HG02938 (cell line): ENCODE measurements around the gene VAPB.
A peak's percentile ranks its signal among the peaks of the same experiment; 100 is the strongest.

ENCODE experiments used
- ATAC-seq: cut with Tn5 transposase; IDR thresholded peaks from one replicate; pipeline ENCODE4 v1.9.1; 2021; ENCODE audit warnings: mild to moderate bottlenecking, moderate library complexity; ENCODE audit not compliant: unreplicated experiment

The VAPB gene

DNA sequence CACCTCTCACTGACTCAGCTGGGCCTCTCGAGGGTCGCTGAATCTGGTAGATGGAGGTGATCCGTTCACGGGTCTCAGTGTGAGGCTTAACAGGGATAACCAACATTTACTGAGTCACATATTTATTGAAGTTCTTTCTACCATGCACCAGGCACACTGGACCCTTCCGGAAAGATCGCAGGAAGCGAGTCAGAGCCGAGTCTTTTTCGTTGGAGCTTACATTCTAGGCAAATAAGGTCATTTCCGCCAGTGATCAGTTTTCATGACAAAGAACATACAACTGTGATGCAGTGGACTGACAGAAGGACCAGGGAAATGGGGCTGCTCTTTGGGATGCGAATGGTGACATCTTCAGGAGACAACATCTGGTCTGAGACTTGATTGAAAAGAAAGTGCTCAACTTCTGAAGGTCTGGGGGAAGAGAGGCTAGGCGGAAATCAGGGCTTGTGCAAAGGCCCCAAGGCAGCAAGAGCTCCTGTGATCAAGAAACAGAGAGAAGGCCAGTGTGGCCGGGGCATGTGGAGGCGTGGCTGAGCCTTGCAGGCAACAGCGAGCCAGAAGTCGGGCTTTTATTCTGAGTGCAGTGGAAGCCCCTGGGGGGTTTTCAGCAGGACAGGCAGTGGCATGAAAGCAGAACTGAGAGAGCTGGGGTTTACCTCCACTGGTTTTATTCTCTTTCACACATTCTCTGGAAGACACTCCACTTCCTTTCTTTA is 69.5 kb downstream of the VAPB start:
- peak; percentile 98 for ATAC-seq

DNA sequence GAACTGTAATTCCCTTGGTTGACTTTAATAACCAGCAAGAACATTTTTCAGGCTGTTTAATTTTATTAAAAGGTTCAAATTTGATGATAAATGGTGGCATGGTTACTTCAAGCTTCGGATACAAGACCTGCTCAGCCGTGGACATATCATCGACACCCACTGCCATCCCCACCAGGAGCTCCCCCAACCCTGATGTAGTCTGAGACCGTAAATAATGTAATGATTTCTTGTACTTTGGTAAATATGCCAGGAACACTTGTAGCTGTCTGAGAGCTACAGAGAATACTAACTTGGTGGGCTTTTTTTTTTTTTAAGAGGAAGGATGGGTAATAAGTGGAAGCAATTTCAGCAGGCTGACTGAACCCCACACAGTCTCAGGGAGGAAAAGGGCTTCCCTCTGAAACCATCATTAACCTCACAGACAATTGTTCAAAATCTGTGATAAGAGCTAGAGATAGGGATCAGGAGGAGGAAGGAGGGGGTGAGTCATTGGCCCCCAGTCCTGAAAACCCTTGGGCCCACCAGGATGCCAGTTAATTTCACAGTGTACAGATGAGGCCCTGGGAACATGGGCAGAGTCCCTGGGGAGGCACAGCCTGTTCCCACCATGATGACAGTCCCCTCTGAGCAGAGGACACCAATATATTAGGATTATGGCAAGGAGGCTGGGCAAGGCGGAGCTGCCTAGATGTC is 70.2 kb downstream of the VAPB start:
- ATAC-seq, result peak; percentile 13

DNA sequence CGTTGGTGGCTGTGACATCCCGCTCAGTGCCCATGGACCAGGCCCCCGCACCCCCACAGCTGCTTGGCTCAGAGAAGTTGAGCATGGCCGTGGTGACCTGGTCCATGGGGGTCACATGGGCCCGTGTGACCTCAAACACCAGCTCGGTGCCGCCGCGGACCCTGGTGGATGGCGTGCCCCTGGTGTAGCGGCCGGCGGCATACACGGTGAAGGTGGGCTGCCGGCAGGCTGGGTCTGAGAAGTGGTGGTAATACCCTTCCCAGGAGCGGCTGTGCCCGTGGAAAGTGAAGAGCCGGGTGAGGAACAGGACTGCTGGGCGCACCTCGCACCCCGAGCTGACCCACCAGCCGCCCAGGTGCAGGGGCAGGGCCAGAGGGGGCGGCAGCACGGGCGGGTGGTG is 72.1 kb downstream of the VAPB start:
- no peak for ATAC-seq

DNA sequence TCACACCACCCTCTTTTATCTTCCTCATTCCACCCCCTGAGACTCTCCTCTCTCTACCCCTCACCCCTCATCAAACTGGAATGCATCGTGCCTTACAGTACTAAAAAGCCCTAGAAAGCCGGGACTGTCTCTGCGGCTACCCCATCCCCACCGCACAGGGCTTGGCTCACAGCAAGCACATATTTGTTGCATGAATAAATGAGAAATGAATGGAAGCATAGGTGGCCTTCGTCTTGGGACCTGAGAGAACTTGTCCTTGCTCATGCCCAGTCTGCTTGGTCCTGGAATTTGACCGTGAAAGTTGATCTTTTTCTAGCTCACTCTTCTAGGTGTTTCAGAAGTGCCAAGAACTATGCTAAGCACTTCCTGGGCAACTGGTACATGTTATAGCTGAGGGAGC is 72.9 kb downstream of the VAPB start:
- no peak for ATAC-seq

DNA sequence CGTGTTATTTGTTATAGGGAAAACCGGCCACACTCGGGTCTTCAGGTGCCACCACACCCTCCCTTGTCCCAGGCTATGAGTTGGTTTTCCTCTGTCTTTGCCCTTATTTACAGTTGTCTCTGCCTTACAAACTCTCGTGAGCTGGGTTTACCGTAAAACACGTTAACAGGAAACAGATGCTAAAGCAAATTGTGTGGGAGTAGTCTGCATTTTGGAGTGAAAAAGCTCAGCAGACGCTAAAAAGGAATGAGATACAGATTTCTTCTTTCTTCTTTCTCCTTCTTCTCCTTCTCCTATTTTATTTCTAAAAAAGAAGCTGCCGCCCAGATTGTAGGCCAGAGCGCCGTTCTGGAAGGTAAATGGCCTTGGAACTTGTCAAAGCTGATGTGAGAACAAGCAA is 74.2 kb downstream of the VAPB start:
- ATAC-seq, result no peak

DNA sequence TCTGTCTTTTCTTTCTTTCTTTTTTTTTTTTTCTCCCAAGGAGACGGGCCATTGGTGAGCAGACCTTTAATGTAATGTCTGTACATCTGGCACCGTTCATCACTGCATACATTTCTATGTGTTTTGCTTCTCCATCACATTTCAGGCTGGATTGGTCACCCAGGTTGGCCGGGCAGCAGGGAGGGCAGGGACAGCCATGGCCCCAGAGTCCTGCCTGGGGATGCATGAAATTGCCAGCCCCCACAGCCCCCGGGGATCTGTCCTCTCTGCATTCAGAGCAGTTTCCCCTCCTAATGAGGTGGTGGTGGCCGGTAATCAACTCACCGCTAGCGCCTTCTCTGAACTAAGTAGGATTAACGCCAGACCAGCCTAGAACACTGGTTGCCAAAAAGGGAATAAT is 75.8 kb downstream of the VAPB start:
- no peak for ATAC-seq

DNA sequence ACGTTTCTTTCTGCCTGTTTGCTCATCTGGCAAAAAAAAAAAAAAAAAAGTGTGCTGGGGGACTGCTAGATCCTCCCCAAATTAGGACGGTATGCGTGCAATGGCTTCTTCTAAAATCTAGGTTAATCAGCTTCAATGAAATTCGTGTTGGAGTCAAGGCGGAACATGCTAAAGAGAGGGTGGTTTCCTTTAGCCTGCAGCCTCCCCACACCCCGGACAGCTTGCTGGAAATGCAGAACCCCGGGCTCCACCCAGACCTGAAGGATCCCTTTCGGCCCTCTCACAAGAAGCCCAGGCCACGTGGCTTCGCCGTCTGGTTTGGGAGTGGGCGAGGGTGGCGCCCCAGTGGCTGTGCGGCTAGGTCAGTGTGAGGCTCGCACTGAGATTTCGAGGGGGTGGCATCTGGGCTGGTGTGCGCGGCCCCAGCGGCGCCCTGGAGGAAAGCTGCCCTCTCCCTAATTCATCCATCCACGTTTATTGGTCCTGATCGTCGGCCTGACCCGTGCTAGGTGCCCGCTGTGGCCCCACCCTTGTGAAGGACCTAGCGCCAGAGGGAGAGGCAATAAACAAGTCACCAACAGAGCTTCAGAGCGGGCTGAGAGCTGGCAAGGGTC is 77.2 kb downstream of the VAPB start:
- no peak for ATAC-seq

DNA sequence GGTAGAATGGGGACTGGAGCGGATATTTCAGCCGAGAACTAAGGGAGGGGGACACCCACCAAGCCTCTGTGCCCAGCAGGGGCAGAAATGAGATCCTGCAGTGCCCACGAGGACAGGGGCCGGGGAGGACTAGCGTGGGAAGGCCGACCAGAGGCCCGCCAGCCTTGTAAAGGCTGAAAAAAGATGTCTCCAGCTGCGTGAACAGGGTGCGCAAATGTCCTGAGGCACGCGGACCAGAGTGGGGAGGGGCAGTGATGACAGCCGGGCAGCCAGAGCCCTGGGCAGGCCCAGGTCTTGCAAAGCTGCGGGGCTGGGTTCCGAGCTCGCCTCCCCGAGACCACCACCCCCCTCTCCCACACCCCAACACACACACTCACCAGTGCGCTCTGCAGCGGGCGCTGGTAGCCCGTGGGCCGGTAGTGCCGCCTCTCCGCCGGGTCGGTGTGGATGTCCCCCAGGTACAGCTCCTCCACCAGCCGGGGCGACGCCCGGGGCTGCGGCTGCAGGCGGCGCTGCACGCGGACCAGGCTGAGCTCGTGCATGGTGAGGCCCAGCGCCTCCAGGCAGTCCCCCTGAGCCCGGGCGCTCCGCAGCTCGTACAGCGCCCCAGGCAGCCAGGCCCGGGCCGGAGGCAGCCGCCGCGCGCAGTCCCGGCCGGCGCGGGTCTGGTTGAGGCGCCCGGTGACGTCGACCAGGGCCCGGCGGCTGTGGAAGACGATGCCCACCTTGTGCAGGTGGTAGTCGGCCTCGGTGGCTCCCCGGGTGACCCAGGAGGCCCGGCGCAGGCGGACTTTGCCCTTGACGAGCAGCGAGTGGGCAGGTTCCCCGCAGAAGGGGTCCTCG is 77.9 kb downstream of the VAPB start:
- no peak for ATAC-seq

DNA sequence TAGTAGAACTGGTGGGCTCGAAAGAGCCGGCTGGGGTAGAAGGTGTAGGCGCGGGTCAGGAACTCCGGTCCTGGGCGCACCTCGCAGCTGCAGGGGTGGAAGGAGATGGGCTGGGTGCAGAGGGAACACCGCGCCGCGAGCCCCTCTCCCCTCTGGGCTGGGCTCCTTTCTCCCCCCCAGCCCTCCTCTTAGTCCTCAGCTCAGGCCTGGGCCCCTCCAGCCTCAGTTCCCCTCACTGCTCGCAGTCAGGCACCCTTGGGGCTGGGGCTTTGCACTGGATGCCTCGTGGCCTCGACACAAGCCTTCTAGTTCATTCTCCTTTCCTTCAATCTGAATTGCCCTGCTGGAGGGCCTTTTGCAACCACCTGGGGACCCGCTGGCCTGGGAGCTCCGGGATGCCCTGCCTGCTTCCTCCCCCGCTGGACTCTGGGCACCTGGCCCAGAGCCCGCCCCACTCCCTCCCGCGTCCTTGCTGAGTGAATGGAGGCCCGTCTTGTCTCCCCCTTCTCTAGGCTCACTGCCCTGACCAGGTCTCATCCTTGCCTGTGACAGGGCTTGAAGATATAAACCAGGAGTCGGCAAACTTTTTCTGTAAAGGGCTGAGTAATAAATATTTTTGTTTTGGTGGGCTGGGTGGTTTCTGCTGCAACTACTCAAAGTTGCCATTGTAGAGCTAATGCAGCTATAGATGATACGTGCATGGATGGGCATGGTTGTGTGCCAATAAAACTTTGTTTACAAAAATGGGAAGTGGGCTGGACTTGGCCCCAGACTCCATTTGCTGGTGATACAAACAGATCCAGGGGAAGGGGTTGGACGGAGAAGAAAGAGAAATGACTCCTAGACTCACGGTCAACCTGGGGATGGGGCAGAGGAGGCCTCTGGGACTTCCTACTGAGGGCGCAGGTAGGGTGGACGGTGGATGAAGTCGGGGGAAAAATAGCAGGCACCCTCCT is 78.8 kb downstream of the VAPB start:
- no peak for ATAC-seq

DNA sequence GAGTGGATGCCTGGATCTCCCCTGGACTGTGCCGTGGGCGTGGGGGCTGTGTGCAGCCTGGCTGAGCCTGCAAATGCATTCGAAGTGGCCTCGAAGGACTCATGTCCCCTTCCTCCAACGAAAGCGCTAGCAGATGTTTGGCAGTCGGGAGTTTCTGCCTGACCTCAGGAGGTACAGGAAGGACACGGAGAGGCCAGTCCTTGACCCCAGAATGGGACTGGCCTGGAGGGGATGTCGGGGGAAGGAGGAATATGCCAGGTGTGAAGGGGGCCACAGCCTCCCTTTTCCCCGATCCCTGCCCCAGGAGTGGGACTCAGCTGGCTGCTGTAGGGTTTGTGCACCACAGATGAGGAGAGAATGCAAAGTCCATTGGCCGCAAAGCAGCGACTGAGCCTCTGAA is 80.6 kb downstream of the VAPB start:
- ATAC-seq, result no peak

DNA sequence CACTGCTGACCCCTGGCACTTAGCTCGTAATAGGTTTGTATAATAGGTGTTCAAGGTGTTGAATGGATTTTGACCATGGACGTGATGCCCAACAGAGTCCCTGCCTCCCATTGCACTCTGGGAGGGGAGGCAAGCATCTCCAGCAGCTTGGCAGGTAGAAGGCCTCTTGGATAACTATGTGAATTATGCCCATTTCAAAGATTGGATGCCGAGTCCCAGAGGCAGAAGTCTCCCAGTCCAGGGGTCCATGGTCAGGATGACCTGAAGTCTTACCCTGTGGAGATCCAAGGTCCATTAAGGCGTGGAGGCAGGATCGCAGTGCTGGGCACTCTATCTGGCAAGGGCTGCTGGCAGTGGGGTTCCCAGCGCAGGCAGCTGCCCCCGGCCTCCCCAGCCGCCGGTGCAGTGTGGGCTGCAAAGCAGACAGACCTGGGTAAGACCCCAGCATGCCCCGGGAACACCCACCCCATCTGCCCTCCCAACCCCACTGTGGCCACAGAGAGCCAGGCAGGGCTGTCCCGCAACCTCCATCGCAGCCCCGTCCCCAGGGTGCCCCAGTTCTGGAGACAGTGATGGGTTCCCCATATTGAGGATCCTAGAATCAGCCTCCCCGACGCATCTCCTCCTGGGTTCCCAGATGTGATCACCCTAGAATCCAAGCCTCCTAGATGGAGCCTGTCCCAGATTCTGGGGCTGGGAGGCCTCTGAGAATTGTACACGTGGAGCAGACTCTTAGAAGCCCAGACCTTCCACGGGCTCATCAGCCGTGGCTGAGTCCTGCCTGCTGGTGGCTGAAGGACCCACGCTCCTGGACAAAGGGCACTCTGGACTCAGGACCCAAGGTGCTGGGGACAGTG is 81.5 kb downstream of the VAPB start:
- no peak for ATAC-seq

DNA sequence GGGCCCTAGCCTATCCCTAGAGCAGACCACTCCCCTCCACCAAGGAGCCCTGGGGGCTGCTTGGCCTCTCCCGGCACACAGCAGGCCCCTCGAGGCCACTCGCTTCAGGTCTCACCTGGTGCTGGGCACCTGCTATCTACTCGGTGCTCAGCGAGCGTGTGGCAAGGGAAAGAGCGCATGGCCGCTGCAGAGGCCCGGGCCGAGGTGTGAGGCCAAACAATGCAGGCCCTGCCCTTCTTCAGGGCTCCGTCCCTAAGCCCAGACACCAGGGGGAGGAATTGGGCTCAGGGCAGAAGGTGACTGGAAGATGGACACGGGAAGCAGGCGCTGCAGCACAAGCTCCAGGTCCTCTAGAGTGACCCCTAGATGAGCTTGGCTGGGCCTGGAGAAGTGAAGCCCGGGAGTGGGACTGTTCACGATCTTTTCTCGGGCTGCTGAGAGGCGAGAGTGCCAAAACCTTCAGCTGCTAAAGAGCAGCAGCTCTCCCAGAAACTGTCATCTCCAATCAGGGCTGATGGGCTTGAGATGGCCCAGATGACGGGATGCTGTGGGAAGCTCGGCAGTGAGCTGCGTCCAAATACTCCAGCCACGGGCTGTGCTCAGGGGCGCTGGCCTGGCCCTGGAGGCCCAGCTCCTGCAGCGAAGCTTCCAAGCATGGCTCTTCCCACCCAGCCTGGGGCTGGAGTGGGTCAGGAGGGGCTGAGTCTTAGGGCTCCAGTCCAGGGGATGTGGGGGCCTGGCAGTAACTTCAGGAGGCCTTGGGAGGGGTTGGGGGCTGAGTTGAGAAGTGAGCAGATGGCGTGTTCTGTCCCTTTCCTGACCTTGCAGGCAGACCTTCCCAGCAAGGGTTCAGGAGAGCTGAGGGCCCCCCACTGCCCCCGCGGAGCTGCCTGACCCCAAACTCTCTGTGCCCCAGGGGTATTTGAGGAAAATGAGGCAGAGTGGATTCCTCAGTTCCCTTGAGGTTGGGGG is 82.5 kb downstream of the VAPB start:
- ATAC-seq, result no peak

DNA sequence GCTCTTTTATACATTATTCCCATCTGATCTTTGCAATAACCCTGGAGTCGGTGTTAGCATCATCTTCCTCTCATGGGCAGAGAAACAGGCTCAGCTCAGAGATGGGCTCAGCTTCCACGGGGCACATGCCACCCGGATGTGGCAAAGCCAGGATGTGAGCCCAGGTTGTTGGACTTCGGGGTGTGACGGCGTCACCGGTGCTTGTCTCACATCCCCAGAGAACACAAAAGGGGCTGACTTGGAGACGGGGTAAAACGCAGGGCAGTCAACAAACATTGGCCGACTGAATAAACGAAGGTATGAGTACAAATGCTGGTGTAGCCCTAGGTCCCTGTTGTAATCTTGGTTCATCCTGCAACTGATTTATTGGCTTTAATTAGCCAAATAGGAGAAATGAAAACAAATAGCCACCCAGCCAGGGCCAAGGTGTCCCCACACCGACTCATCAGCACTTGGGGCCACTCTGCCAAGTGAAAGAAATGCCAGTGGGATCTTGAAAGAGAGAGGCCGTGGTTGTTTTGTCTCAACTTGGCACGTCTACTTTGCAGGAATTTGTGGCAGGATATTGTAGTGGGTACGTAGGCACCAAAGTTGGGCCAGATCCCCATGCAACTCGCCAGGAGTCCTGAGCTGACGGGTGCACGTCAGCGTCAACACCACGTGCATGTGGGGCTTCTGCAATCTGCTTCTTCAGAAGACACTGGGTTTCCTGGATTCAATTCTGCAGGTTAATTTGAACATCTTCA is 83.4 kb downstream of the VAPB start:
- no peak for ATAC-seq

DNA sequence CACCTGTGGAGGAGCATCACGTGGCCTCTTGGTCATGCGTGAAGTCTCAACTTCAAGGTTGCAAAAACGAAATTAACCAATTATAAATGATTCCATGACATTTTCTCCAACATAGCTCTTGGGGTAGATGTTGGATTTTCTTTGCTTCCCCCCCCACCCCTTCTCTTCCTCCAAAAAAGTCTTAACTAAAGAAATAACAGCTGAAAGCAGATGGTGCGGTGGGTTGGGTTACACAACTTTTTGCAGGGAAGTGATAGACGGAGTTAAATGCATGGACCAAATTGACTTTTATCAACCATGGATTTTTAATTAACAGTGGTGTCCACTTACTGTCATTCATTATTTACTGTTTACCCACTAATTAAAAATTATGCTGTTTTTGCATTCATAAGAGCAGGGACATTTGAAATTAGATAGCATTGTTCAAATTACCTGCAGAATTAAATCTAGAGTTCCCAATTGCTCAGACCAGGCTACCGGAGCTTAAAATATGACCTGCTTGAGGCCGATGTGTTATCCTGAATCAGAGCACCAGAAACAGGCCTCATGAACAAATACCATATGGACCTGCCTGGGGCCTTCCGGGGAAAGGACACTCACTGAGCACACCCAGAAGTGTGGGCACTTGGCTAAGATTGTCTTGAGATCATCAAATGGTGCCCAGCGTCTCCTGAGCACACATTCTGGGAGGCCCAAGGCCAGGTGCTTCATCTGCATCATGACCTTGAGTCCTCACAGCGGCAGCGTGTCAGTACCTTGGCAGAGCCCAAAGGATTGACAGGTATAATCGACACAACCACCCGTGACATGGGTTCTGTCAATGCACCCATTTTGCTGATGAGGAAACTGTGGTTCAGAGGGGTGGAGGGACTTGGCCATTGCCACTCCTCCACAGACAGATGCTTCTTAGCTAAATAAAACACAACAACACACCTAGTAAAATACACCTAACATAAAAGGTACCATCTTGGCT is 84.7 kb downstream of the VAPB start:
- ATAC-seq, result no peak

DNA sequence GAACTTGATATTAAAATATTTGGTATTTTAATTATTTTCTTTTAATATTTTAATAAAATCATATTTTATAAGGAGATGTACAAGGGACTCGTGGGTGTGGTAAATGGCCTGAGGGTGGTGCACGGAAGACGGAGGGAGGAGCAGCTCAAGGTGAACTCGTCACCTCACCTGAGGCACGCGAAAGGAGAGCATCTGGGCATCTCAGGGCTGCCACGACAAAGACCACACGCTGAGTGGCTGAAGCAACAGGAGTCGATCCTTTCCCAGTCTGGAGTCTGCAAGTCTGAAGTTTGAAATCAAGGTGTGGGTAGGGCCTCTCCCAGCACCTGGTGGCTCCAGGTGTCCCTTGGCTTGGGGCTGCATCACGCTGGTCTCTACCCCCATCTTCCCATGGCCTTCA is 86.4 kb downstream of the VAPB start:
- ATAC-seq, result no peak

DNA sequence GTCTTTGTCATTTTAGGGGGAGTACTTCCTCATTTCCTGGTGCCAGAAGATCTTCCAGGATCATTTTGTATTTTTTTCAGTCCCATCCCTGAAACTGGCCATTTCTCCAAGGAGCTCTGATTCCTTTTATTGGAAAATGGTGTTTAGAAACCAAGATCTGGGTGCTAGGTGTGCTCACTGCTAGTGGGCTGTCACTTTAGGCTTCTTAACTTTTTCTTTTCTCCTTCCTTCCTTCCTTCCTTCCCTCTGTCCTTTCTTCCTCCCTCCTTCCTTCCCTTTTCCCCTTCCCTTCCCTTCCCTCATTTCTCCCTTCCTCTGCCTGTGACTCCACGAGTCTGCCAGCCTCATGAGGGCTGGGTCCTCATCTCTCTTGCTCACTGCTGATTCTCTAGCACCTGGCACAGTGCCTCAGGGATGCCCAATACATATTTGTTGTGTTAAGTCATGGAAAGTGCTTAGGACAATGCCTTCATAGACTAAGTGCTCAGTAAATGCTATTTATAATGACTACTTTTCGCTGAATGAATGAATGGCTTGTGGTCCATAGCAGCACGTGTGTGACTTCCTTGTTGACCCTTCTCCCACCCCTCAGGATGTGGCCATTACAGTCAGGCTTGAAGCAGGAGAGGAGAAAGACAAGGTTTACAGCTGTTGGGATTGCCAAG is 89.2 kb downstream of the VAPB start:
- no peak for ATAC-seq
